Neutrophil (primary cell): ENCODE results near the gene TXLNG.
A peak's percentile ranks its signal among the peaks of the same experiment; 100 is the strongest.

Source experiments
- H3K27ac ChIP-seq: fragments of 200-600 bp; sonication (generic); 2 replicates; pipeline ENCODE4 v1.5.1; 2016; ENCODE audit warnings: mild to moderate bottlenecking, moderate library complexity
- H3K27me3 ChIP-seq: fragments of 200-600 bp; sonication (generic); 2 replicates; pipeline ENCODE4 v1.6.0; 2016; ENCODE audit warnings: mild to moderate bottlenecking
- H3K36me3 ChIP-seq: fragments of 200-600 bp; sonication (generic); 2 replicates; pipeline ENCODE4 v1.5.1; 2017
- H3K4me1 ChIP-seq, 2 experiments: fragments of 200-600 bp in 1 of 2; sonication (generic) in 1 of 2; 1 replicate in 1 of 2; 2 replicates in 1 of 2; pipeline versions ENCODE4 v1.5.1 to v1.6.1; 2013 to 2016; ENCODE audit warnings: low read depth in 1 of 2, low read length in 1 of 2, mild to moderate bottlenecking in 1 of 2, moderate library complexity in 1 of 2; ENCODE audit not compliant: control insufficient read depth in 1 of 2, insufficient read depth in 1 of 2
- H3K4me3 ChIP-seq, 2 experiments: fragments of 200-600 bp in 1 of 2; sonication (generic) in 1 of 2; 1 replicate in 1 of 2; 2 replicates in 1 of 2; pipeline ENCODE4 v1.5.1; 2013 to 2016; ENCODE audit warnings: low read depth in 1 of 2, low read length in 1 of 2, mild to moderate bottlenecking in 1 of 2, moderate library complexity in 1 of 2
- H3K9me3 ChIP-seq: fragments of 200-600 bp; sonication (generic); 2 replicates; pipeline ENCODE4 v1.5.1; 2016
- TF ChIP-seq, protein P1 (sequence below): fragments of 200-600 bp; sonication (generic); IDR thresholded peaks from 2 replicates; pipeline ENCODE4 v1.5.1; 2016; ENCODE audit warnings: antibody characterized with exemption

The TXLNG gene

DNA sequence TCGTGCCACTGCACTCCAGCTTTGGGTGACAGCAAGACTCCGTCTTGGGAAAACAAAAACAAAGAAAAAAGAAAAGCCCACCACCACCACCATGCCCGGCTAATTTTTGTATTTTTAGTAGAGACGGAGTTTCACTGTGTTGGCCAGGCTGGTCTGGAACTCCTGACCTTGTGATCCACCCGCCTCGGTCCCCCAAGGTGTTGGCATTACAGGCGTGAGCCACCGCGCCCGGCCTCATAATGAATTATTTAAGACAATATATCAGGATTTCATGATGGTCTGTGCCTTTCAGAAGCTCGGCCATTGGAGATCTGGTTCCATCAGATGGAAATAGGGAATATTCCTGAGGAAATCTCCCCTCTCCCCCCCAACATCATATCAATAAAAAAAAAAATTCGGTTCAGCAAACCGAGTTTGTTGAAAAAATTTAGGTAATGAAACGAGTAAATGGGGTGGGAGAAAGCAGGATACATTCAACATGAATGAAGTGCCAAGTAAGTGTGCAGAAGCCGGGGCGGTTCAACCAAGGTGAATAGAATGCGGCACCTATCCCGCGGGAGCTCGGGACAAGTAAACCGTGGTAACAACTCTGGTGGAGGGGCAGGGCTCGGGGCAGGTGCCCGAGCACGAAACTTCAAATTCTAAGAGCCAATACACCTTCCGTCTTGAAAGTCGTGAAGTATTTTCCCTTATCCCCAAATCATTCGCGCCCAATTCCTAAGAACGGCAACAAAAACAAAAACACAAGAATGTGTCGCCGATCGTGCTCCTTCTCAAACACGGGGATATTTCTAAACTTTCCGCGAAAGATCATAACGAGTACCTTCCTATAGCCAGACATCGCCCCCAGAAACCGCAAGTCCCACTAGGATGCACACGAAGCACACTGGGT, 773 bp upstream of the TXLNG start:
- H3K27me3 ChIP-seq, result no peaks in the 10 kb centered on the region
- no peaks in the 10 kb centered on the region for H3K36me3 ChIP-seq
- peaks cover 5 to 20% of the 10 kb centered on the region in 2 experiments for H3K4me1 ChIP-seq
- H3K4me3 ChIP-seq, result peak overlapping the region; percentile 69 to 83
- H3K9me3 ChIP-seq, result no peaks in the 10 kb centered on the region
- H3K27ac ChIP-seq, result peak overlapping the region; percentile 79
- TF ChIP-seq, protein P1, sequence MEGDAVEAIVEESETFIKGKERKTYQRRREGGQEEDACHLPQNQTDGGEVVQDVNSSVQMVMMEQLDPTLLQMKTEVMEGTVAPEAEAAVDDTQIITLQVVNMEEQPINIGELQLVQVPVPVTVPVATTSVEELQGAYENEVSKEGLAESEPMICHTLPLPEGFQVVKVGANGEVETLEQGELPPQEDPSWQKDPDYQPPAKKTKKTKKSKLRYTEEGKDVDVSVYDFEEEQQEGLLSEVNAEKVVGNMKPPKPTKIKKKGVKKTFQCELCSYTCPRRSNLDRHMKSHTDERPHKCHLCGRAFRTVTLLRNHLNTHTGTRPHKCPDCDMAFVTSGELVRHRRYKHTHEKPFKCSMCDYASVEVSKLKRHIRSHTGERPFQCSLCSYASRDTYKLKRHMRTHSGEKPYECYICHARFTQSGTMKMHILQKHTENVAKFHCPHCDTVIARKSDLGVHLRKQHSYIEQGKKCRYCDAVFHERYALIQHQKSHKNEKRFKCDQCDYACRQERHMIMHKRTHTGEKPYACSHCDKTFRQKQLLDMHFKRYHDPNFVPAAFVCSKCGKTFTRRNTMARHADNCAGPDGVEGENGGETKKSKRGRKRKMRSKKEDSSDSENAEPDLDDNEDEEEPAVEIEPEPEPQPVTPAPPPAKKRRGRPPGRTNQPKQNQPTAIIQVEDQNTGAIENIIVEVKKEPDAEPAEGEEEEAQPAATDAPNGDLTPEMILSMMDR, result no peak

DNA sequence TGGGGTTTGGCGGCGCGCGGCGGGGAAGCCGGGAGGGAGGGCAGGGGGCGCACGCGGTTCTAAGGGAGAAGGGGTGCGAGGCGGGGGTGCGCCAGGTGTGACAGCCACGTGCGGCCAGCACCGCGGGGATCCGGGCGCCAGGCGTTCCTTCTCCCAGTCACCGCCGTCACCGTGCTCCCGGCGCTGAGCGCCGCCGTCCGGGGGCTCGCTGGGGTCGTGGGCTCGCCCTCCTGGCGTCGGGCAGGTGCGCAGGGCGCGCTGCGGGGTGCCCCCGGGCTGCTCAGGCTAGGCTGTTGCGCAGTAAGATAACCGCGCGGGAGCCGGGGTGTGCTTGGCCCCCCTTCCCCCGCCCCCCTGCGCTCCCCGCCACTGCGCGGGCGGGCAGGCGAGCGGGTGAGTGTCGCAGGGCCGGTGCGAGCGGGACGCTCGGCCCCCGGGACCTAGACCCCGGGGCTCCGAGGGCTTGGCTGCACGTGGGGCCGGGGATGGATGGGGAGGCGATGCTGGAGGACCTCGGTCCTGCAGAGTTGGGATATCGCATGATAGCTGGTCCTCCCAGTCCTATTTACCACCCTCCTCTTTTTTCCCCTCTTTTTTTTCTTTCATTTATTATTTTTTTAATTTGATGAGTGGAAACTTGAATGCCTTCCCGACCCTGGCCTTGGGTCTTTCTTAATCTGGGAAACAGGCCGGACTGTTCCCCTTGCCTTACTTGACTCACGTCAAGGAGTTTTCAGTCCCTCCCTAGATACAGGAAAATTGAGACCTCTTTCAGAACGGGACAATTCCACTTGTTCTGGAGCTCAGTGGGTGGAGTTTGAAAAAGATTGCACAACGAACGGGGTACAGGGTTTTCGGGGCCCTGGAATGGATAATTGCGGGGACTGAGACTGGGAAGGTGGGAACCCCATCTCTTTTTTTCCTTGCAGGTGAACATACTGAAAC, 797 bp downstream of the TXLNG start:
- Histone ChIP-seq H3K36me3 (no peaks in the 10 kb centered on the region), H3K4me1 (peaks cover 5 to 29% of the 10 kb centered on the region in 2 experiments), H3K4me3 (peak overlapping the region; percentile 69 to 83), H3K9me3 (no peaks in the 10 kb centered on the region), H3K27me3 (no peaks in the 10 kb centered on the region), H3K27ac (peak overlapping the region; percentile 79)
- TF ChIP-seq, protein P1, result no peak

DNA sequence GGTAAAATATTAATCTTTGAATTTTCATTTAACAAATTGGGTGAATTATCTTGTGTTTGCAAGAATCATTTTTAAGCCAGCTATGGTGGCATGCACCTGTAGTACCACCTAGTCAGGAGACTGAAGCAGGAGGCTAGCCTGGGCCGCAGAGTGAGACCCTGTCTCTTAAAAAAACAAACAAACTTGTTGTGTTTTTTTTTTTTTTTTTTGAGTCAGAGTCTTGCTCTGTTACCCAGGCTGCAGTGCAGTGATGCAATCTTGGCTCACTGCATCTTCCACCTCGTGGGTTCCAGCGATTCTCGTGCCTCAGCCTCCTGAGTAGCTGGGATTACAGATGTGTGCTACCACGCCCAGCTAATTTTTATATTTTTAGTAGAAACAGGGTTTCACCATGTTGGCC, 2.2 kb downstream of the TXLNG start:
- Histone ChIP-seq H3K4me3 (no peak overlapping the region), H3K4me1 (peaks cover 5 to 29% of the 10 kb centered on the region in 2 experiments), H3K27me3 (no peaks in the 10 kb centered on the region), H3K27ac (no peak overlapping the region), H3K9me3 (no peaks in the 10 kb centered on the region), H3K36me3 (no peaks in the 10 kb centered on the region)
- TF ChIP-seq, protein P1, result no peak

DNA sequence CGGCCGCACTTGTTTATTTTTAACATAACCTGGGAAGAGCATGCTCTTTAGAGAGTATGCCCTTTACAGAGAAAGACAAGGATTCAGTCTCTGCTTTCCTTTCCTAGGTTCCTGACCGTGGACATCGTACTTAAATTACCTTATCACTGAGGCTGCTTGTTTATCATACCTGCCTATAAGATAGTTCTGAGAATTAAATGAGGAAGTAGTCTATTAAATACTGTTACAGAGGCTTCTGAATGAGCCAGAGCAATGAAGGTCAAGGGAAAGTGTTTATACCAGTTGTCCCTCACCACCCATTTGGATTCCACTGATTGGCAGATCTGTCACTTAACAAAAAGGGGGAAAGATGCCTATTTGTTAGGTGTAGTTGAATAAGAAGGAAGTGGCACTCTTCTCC, 10.0 kb downstream of the TXLNG start:
- TF ChIP-seq, protein P1, result no peak
- Histone ChIP-seq H3K27ac (peak overlapping the region; percentile 72), H3K27me3 (no peaks in the 10 kb centered on the region)

DNA sequence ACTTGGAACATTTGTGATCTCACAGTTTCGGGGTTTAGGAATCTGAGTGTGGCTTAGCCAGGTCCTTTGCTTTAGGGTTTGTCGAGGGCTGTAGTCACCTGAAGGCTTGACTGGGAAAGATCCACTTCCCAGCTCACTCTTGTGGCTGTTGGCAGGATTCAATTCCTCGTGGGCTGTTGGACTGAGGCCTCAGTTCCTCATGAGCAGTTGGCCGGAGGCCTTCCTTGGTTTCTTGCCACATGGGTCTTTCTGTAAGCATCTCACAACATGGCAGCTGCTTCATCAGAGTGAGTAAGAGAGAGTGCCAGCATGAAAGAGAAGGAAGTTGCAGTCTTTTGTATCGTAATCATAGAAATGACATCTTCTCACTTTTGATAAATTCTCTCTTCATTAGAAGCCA, 11.1 kb downstream of the TXLNG start:
- TF ChIP-seq, protein P1, result no peak
- Histone ChIP-seq H3K36me3 (no peaks in the 10 kb centered on the region), H3K9me3 (no peaks in the 10 kb centered on the region), H3K27me3 (no peaks in the 10 kb centered on the region), H3K4me1 (peaks cover 16 to 27% of the 10 kb centered on the region in 2 experiments), H3K4me3 (no peak overlapping the region), H3K27ac (peak overlapping the region; percentile 72)

More for the DNA sequence above, 10.0 kb downstream of the TXLNG start:
- H3K9me3 ChIP-seq, result no peaks in the 10 kb centered on the region
- H3K4me1 ChIP-seq, result peaks cover 16 to 27% of the 10 kb centered on the region in 2 experiments
- no peak overlapping the region for H3K4me3 ChIP-seq
- no peaks in the 10 kb centered on the region for H3K36me3 ChIP-seq
